Activated T-helper 1 cell treated with anti-CD3 and anti-CD28 coated beads, Interleukin-12 subunit alpha, Interleukin-12 subunit beta, Interleukin-2, Interleukin-4 antibody, amounts not matched to agents 30 ng/mL and 10 ng/mL and 1 ng/mL, durations not matched to agents 14 hours and 24 hours and 36 hours (primary cell): ENCODE results near the gene MAP3K7CL. TPM values are rescaled to one million over a fixed set of nuclear protein-coding genes. Genes with fewer than 3 reads are reported as not detected.
A peak's percentile ranks its signal among the peaks of the same experiment; 100 is the strongest.

Experiments used
- DNase-seq: peaks from one replicate; pipeline ENCODE4 v3.0.0; 2021; ENCODE audit warnings: low spot score
- H3K27ac Mint-ChIP-seq: one replicate; pipeline ENCODE4 v1.8.0; 2021; ENCODE audit warnings: mild to moderate bottlenecking, mixed read lengths
- H3K27me3 Mint-ChIP-seq: one replicate; pipeline ENCODE4 v1.8.0; 2022; ENCODE audit warnings: mild to moderate bottlenecking, moderate library complexity, mixed read lengths; ENCODE audit not compliant: insufficient read depth
- H3K36me3 Mint-ChIP-seq: one replicate; pipeline ENCODE4 v1.8.0; 2021; ENCODE audit warnings: low read depth, mixed read lengths
- H3K4me1 Mint-ChIP-seq: one replicate; pipeline ENCODE4 v1.8.0; 2021; ENCODE audit warnings: low read depth, mixed read lengths
- H3K4me3 Mint-ChIP-seq: one replicate; pipeline ENCODE4 v1.8.0; 2021; ENCODE audit warnings: mild to moderate bottlenecking, moderate library complexity, mixed read lengths
- H3K9me3 Mint-ChIP-seq: one replicate; pipeline ENCODE4 v1.8.0; 2021; ENCODE audit warnings: mixed read lengths
- intact Hi-C: fragments of 100-400 bp; cut with micrococcal nuclease; formaldehyde crosslinking; loops from one replicate; pipeline ENCODE4 v1.15.1; 2024
- total RNA-seq: library from RNA; stranded (reverse); gene quantifications from 2 replicates; pipeline ENCODE4 v1.2.3, GENCODE V29; 2022

MAP3K7CL gene
- total RNA-seq, 1 donor from 2014 or later = 3.8 TPM

DNA sequence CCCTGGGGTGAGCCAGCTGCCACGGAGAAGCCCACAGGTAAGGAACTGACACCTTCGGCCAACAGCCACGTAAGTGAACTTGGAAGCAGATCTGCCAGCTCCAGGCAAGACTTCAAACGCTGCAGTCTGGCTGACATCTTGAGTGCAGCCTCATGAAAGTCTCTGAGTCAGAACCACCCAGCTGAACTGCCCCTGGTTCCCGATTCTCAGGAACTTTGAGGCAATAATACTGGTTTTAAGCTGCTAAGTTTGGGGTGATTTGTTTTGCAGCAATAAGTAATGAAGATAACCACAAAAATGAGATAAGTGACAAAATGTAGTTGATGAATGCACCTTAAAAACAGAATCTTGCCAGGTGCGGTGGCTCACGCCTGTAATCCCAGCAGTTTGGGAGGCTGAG, 48.5 kb downstream of the MAP3K7CL start:
- intact Hi-C loops = no loop called here
- H3K36me3 Mint-ChIP-seq = peaks cover 7% of the 10 kb centered on the region
- H3K4me3 Mint-ChIP-seq = no peak overlapping the region
- DNase-seq = no peak
- H3K4me1 Mint-ChIP-seq = peaks cover 32% of the 10 kb centered on the region
- H3K27me3 Mint-ChIP-seq = no peaks in the 10 kb centered on the region
- H3K9me3 Mint-ChIP-seq = no peaks in the 10 kb centered on the region
- no peak overlapping the region for H3K27ac Mint-ChIP-seq

- peaks cover 5% of the 10 kb centered on the region for H3K36me3 Mint-ChIP-seq
- H3K27me3 Mint-ChIP-seq = no peaks in the 10 kb centered on the region
- DNase-seq = no peak
- intact Hi-C loops = no loop called here
- no peaks in the 10 kb centered on the region for H3K9me3 Mint-ChIP-seq
- H3K27ac Mint-ChIP-seq = no peak overlapping the region
- H3K4me1 Mint-ChIP-seq = peaks cover 32% of the 10 kb centered on the region
- no peak overlapping the region for H3K4me3 Mint-ChIP-seq
Observed at GRCh38 chr21:29179503-29179902, 49.1 kb downstream of the MAP3K7CL start.

DNA sequence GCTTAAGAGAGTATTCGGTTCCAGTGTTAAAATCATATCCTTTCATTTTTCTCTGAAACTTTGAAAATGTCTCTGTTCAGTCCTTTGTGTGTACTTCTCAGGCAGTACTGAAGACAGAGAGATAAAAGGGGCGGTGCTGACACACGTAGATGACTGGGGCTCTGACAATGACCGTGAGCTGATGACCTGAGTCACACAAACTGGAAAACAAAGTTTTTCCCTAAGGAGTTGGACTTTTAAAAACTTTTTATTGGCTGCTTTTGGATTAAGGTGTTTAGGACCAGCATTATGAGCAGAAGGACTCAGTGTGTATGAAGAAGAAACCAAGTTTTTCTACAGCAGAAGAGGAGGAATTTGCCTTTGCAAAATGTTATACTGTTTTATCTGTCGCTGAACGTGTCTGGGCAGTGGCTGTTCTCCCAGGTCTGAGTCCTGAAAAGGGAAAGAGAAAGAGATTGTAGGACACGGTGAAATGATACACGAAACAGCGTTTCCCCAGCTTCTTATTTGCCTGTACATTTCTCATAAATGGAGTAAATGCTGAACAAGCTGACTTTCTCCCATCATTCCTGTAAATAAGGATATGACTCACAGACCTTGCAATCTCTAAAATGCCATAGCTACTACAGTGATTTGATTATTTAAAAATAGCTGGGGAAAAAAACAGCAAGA, 51.5 kb downstream of the MAP3K7CL start:
- Mint-ChIP-seq H3K4me1 (peaks cover 27% of the 10 kb centered on the region), H3K36me3 (peaks cover 4% of the 10 kb centered on the region), H3K27me3 (no peaks in the 10 kb centered on the region), H3K9me3 (no peaks in the 10 kb centered on the region), H3K27ac (peak overlapping the region; percentile 57), H3K4me3 (peak overlapping the region; percentile 51)
- intact Hi-C loops = loop anchor here (1.0 to 5.0 kb wide), 3 partner anchors 14 to 190 kb away; no protein-coding TSS in a partner anchor
- no peak for DNase-seq

DNA sequence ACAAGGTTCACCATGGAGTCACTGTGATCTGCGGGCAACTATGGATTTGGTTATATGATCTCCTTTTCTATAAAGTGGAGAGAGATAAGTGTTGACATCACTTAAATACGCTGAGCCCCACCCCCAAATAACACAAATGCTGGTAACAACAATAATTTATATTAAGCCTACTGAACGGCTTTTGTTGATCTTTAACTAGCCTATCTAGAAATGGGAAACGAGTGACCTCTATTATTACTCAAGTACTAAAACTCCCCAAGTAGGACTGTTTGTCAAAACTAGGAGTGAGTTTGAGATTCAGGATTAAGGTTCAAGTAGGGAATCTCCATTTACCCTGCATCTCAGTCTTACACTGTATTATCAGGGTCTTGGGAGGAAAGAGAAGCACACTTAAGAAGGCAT, 52.2 kb downstream of the MAP3K7CL start:
- no peak for DNase-seq
- H3K36me3 Mint-ChIP-seq = peaks cover 4% of the 10 kb centered on the region
- H3K27me3 Mint-ChIP-seq = peaks cover 1% of the 10 kb centered on the region
- peak overlapping the region; percentile 51 for H3K4me3 Mint-ChIP-seq
- peaks cover 27% of the 10 kb centered on the region for H3K4me1 Mint-ChIP-seq
- no peak overlapping the region for H3K27ac Mint-ChIP-seq
- intact Hi-C loops = loop anchor here (1.0 to 5.0 kb wide), 3 partner anchors 14 to 190 kb away; no protein-coding TSS in a partner anchor
- H3K9me3 Mint-ChIP-seq = no peaks in the 10 kb centered on the region

GRCh38 chr21:29184037-29184436, 53.6 kb downstream of the MAP3K7CL start:
- Mint-ChIP-seq H3K4me3 (no peak overlapping the region), H3K27ac (no peak overlapping the region), H3K27me3 (peaks cover 1% of the 10 kb centered on the region), H3K9me3 (no peaks in the 10 kb centered on the region), H3K36me3 (peaks cover 4% of the 10 kb centered on the region), H3K4me1 (peaks cover 22% of the 10 kb centered on the region)
- intact Hi-C loops = loop anchor here (5.0 kb wide), 2 partner anchors 63 to 188 kb away; no protein-coding TSS in a partner anchor
- no peak for DNase-seq

GRCh38 chr21:29185172-29185571, 54.7 kb downstream of the MAP3K7CL start:
- Mint-ChIP-seq H3K4me1 (peaks cover 23% of the 10 kb centered on the region), H3K36me3 (peaks cover 4% of the 10 kb centered on the region)

GRCh38 chr21:29185633-29186032, 55.2 kb downstream of the MAP3K7CL start:
- H3K27me3 Mint-ChIP-seq = peaks cover 1% of the 10 kb centered on the region
- H3K4me3 Mint-ChIP-seq = no peak overlapping the region
- peaks cover 27% of the 10 kb centered on the region for H3K4me1 Mint-ChIP-seq
- H3K36me3 Mint-ChIP-seq = peaks cover 4% of the 10 kb centered on the region
- no peak for DNase-seq
- no peak overlapping the region for H3K27ac Mint-ChIP-seq
- no peaks in the 10 kb centered on the region for H3K9me3 Mint-ChIP-seq
- intact Hi-C loops = no loop called here

More at GRCh38 chr21:29185172-29185571, 54.7 kb downstream of the MAP3K7CL start:
- no peak for DNase-seq
- no peak overlapping the region for H3K4me3 Mint-ChIP-seq
- intact Hi-C loops = no loop called here
- peaks cover 1% of the 10 kb centered on the region for H3K27me3 Mint-ChIP-seq
- H3K9me3 Mint-ChIP-seq = no peaks in the 10 kb centered on the region
- no peak overlapping the region for H3K27ac Mint-ChIP-seq

GRCh38 chr21:29186246-29186645, 55.8 kb downstream of the MAP3K7CL start:
- H3K27ac Mint-ChIP-seq = no peak overlapping the region
- H3K4me3 Mint-ChIP-seq = no peak overlapping the region
- no peaks in the 10 kb centered on the region for H3K9me3 Mint-ChIP-seq
- peaks cover 4% of the 10 kb centered on the region for H3K36me3 Mint-ChIP-seq
- no peak for DNase-seq
- peaks cover 32% of the 10 kb centered on the region for H3K4me1 Mint-ChIP-seq
- peaks cover 1% of the 10 kb centered on the region for H3K27me3 Mint-ChIP-seq
- intact Hi-C loops = no loop called here

DNA sequence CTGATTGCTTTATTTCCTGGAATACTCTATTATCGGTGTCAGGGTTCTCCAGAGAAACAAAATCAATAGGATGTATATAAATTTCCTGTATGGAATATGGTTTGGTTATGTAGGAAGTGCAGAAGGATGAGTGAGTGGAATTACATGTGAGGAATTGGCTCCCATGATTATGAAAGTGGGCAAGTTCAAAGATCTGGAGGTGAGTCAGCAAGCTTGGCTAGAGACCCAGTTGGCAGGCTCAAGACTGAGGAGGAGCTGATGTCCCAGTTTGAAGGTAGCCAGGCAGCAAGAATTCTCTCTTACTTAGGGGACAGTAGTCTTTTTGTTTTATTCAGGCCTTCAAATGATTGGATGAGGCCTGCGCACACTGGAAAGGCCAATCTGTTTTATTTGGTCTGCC, 57.5 kb downstream of the MAP3K7CL start:
- no peaks in the 10 kb centered on the region for H3K9me3 Mint-ChIP-seq
- intact Hi-C loops = no loop called here
- H3K27ac Mint-ChIP-seq = no peak overlapping the region
- H3K27me3 Mint-ChIP-seq = peaks cover 1% of the 10 kb centered on the region
- peaks cover 2% of the 10 kb centered on the region for H3K36me3 Mint-ChIP-seq
- H3K4me3 Mint-ChIP-seq = no peak overlapping the region
- H3K4me1 Mint-ChIP-seq = peaks cover 19% of the 10 kb centered on the region
- no peak for DNase-seq

DNA sequence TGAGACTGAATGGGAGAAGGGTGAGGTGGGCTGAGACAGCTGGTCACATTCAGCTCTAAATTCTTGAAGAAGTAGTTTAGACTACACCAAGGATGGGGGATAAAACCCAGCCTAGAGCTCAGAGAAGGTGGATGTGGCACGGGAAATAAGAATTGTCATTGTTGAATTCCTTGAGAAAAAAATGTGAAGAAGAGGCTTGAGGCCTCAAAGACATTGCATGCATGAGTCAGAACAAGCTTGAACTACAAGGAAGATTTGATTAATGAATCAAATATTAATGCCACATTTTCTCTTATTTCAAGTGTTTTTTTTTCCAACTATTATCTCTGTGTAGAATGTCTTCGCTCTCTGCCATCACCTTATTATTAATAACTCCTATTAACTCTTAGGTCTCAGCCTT, 58.9 kb downstream of the MAP3K7CL start:
- no peaks in the 10 kb centered on the region for H3K36me3 Mint-ChIP-seq
- peaks cover 20% of the 10 kb centered on the region for H3K4me1 Mint-ChIP-seq
- H3K27me3 Mint-ChIP-seq = peaks cover 1% of the 10 kb centered on the region
- no peaks in the 10 kb centered on the region for H3K9me3 Mint-ChIP-seq
- H3K4me3 Mint-ChIP-seq = no peak overlapping the region
- DNase-seq = no peak
- intact Hi-C loops = no loop called here
- no peak overlapping the region for H3K27ac Mint-ChIP-seq

DNA sequence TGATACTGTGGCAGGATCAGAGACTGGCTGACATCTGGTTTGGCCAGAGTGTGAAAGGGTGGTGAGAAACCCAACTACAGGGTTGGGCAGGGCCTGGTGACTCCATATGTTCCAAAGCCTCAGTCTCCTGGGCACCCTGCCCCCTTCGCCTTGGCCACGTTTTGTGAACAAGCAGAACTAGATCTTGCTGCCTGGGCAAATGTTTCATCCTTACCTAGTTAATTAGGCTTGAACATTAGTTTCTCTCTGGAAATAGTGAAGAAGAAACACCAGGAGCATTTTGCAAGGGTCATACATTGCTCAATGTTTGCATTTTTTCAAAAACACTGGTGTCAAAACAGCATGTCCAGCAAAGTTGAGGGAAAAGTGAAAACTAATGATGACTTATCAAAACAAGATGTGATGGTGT, 60.5 kb downstream of the MAP3K7CL start:
- no peaks in the 10 kb centered on the region for H3K36me3 Mint-ChIP-seq
- peaks cover 1% of the 10 kb centered on the region for H3K27me3 Mint-ChIP-seq
- intact Hi-C loops = loop anchor here (10.0 kb wide), 1 partner anchor 464 kb away; no protein-coding TSS in a partner anchor
- no peaks in the 10 kb centered on the region for H3K9me3 Mint-ChIP-seq
- H3K4me3 Mint-ChIP-seq = no peak overlapping the region
- H3K27ac Mint-ChIP-seq = no peak overlapping the region
- peaks cover 35% of the 10 kb centered on the region for H3K4me1 Mint-ChIP-seq
- no peak for DNase-seq

GRCh38 chr21:29193072-29193471, 62.6 kb downstream of the MAP3K7CL start:
- no peak for DNase-seq
- no peak overlapping the region for H3K4me3 Mint-ChIP-seq
- H3K4me1 Mint-ChIP-seq = peaks cover 49% of the 10 kb centered on the region
- peaks cover 14% of the 10 kb centered on the region for H3K36me3 Mint-ChIP-seq
- intact Hi-C loops = loop anchor here (10.0 kb wide), 1 partner anchor 462 kb away; no protein-coding TSS in a partner anchor
- no peak overlapping the region for H3K27ac Mint-ChIP-seq
- peaks cover 13% of the 10 kb centered on the region for H3K9me3 Mint-ChIP-seq
- no peaks in the 10 kb centered on the region for H3K27me3 Mint-ChIP-seq

GRCh38 chr21:29193901-29194300, 63.5 kb downstream of the MAP3K7CL start:
- peaks cover 51% of the 10 kb centered on the region for H3K4me1 Mint-ChIP-seq
- no peaks in the 10 kb centered on the region for H3K27me3 Mint-ChIP-seq
- no peak overlapping the region for H3K4me3 Mint-ChIP-seq
- H3K36me3 Mint-ChIP-seq = peaks cover 16% of the 10 kb centered on the region
- DNase-seq = no peak
- H3K27ac Mint-ChIP-seq = no peak overlapping the region
- intact Hi-C loops = loop anchor here (10.0 kb wide), 1 partner anchor 461 kb away; no protein-coding TSS in a partner anchor
- H3K9me3 Mint-ChIP-seq = peaks cover 21% of the 10 kb centered on the region
